Fibroblast of the aortic adventitia (primary cell): ENCODE data around the gene TNS4. TPM values are rescaled to one million over a fixed set of nuclear protein-coding genes. Genes with fewer than 3 reads are reported as not detected.

Source experiments
- DNase-seq: peaks from one replicate; pipeline ENCODE4 v3.0.0-alpha.2; 2010; ENCODE audit warnings: low read depth
- H3K4me3 ChIP-seq: 2 replicates; pipeline ENCODE4 v1.5.1; 2011; ENCODE audit warnings: low read depth, mild to moderate bottlenecking, control low read depth, low read length, moderate library complexity
- total RNA-seq: library from RNA; depleted of rRNA; stranded (reverse); fragments of >200 nt; gene quantifications from 2 replicates; pipeline ENCODE4 v1.2.3, GENCODE V29; 2012; ENCODE audit warnings: low replicate concordance
- TF ChIP-seq, protein P1 (sequence below): IDR thresholded peaks from 2 replicates; pipeline ENCODE4 v1.5.1; 2011; ENCODE audit warnings: mild to moderate bottlenecking, low read length, control low read depth, inconsistent platforms; ENCODE audit not compliant: insufficient read depth

TNS4 gene
- total RNA-seq, 1 donor, result not detected

DNA sequence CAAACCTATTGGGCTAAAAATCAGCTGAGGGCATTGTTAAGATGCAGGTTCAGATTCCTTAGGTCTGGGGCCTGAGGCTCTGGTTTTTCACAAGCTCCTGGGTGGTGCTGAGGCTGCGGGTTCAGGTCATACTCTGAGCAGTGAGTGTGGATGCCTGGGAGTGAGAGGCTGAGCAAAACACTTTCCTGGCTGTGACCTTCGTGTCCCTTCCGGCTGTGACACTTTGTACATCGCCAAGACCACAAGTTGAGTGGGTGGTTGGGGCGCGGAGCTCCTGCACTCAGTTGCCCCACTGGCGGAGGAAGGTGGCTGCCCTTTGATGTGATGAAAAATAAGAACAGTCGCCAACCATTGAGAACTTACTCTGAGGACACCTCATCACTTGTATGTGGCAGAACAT is 39.0 kb upstream of the TNS4 start:
- TF ChIP-seq, protein P1, sequence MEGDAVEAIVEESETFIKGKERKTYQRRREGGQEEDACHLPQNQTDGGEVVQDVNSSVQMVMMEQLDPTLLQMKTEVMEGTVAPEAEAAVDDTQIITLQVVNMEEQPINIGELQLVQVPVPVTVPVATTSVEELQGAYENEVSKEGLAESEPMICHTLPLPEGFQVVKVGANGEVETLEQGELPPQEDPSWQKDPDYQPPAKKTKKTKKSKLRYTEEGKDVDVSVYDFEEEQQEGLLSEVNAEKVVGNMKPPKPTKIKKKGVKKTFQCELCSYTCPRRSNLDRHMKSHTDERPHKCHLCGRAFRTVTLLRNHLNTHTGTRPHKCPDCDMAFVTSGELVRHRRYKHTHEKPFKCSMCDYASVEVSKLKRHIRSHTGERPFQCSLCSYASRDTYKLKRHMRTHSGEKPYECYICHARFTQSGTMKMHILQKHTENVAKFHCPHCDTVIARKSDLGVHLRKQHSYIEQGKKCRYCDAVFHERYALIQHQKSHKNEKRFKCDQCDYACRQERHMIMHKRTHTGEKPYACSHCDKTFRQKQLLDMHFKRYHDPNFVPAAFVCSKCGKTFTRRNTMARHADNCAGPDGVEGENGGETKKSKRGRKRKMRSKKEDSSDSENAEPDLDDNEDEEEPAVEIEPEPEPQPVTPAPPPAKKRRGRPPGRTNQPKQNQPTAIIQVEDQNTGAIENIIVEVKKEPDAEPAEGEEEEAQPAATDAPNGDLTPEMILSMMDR, result no peak
- DNase-seq, result no peak
- H3K4me3 ChIP-seq, result no peak overlapping the region

DNA sequence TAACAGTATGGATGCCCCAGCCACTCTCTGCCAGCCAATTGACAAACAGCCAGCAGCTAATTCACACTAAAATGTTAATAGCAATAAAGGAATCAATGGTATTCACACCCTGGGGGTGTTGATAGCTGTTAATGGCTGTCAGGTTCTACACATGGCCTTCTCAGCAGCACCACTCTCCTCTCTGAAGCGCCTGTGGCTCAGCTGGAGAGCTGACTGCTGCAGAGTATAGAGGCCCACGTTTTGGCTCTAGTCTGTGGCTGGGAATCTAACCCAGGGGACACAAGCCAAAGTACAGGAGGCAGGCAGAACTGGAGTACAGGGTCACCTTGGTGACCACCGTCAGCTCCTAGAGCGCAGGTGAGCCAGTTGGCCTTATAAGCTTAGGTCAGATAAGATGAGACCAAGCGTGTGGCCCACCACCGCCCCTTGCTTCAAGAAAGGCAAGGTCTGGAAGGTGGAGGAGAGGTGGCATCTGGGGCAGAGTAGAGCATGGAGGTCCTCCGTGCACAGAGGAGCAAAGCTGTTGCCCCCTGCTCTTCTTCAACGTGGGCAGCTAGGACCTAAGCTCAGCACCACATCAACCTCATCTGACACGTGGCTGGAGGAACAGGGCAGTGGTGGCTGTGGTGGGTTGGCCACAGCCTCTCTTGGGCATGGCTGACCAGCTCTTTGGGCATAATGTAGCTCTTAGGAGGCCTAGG is 38.4 kb upstream of the TNS4 start:
- TF ChIP-seq, protein P1, result no peak
- H3K4me3 ChIP-seq, result no peak overlapping the region
- DNase-seq, result no peak

- no peak overlapping the region for H3K4me3 ChIP-seq
- DNase-seq, result no peak
- TF ChIP-seq, protein P1, result no peak
Measured at GRCh38 chr17:40538936-40539705, 37.7 kb upstream of the TNS4 start.

DNA sequence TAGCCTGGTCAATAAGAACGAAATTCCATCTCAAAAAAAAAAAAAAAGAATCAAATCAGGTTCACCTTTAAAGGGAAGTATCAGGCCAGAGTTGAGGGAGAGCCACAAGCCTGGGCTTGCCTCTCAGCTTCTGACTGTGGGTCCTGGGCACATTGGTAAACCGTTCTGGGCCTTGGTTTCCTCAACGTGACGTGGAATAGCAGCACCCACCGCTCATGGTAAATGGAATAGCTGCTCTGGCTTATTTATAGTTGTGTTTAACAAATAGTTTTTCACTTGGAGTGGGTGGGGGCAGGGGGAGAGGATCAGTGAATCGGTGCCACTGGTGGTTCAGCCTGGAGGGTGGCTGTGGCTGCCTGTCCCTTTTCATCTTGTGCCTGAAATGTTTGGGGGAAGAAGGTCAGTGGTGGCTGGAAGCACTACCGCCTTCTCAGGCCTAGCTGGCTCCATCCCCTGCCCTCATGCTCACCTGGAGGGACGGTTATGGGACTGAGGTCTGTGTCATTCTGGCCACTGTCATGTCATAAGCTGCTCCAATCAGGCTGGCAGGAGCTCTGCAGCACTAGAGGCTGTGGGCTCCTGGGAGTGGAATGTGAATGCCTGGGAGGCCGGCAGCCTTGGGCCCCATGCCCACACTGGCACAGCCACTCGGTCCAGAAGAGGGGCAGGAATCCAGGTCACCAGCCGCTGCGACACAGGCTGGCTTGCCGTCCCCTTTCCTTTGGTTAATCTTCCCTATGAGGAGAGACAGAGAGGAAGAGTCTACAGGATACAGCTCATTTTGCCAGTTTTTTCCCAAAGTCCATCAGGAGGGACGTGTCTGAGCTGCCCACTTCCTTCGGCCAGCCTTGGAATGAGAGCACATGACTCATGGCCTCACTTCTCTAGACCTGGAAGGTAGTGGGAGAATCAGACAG is 36.9 kb upstream of the TNS4 start:
- TF ChIP-seq, protein P1, result no peak
- no peak for DNase-seq
- H3K4me3 ChIP-seq, result no peak overlapping the region

DNA sequence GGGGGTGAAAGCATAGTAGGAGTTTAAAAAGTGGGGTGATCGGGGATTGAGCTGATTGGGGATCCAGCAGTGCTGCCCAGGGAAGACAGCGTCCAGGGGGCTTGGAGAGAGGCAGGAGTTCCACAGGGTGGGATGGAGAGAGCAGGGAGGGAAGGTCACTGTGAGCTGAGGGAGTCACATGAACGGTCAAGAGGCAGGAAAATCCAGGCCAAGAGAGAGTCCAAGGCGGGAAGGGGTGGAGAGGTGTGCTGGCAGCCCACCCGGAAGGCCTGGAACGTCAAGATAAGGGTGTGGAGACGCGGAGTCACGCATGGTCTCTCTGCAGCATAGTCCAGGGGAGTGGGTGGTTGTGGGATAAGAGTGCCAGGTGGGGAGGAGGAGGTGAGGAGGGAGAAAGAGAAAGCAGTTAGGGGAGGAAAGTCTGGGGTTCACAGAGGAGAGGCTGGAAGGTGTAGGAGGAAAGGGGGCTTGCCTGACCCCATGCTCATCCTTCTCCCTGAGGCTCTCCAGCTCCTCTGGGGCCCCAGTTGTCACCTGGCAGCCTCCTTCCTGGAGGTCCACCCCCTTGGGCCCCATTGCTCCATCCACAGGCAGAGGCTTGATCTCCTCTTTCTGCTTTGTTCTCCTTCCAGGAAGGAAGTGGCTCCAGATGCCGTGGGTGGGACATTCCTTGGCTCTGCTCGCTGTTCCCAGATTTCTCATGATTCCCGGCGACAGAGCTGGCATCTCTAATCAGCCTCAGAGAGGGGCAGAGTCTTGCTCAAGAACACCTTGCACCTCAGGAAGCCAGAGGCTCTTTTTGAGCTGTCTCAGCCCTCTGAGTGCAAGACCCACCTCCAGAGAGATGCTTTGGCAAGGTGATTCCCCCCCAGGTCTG is 35.1 kb upstream of the TNS4 start:
- DNase-seq, result peak; percentile 78
- TF ChIP-seq, protein P1, result no peak
- no peak overlapping the region for H3K4me3 ChIP-seq

- no peak for DNase-seq
- H3K4me3 ChIP-seq, result no peak overlapping the region
- TF ChIP-seq, protein P1, result no peak
Measured at GRCh38 chr17:40535924-40536294, 34.5 kb upstream of the TNS4 start.
